Gastroesophageal sphincter (tissue), 3 donors: ENCODE results near the gene LYRM9.

Source experiments
- CTCF ChIP-seq, 4 experiments: fragments of 200-600 bp in 2 of 4; fragments of 450-650 bp in 2 of 4; sonication (generic) in 1 of 4; IDR thresholded peaks; one replicate each; pipeline ENCODE4 v1.5.1; 2017 to 2019; ENCODE audit warnings: antibody characterized with exemption in 4 of 4, mild to moderate bottlenecking in 2 of 4, moderate library complexity in 2 of 4
- EP300 ChIP-seq: sonication (generic); formaldehyde crosslinking; IDR thresholded peaks from one replicate; pipeline ENCODE4 v1.6.1; 2017; ENCODE audit warnings: antibody characterized with exemption, mild to moderate bottlenecking
- POLR2A ChIP-seq, 2 donors: fragments of 450-650 bp; IDR thresholded peaks; one replicate each; pipeline ENCODE4 v1.6.1; 2017; ENCODE audit warnings: antibody characterized with exemption in 2 of 2, mild to moderate bottlenecking in 2 of 2, moderate library complexity in 1 of 2
- POLR2AphosphoS5 ChIP-seq: sonication (generic); formaldehyde crosslinking; IDR thresholded peaks from one replicate; pipeline ENCODE4 v1.6.1; 2017; ENCODE audit warnings: antibody characterized with exemption

- TF ChIP-seq POLR2AphosphoS5 (no peak), EP300 (no peak), CTCF (IDR thresholded peaks at IDR 0.05) (no peak), POLR2A (IDR thresholded peaks at IDR 0.05) (no peak)
Observed at GRCh38 chr17:27873746-27874145, 19.4 kb downstream of the LYRM9 start.
